Fibroblast of mammary gland (primary cell): ENCODE measurements around the gene HACD4.

Experiments
- DNase-seq: peaks from one replicate; pipeline ENCODE4 v3.0.0-alpha.2; 2010; ENCODE audit warnings: low read depth
- H3K4me3 ChIP-seq: 2 replicates; pipeline ENCODE4 v1.5.1; 2011; ENCODE audit warnings: low read depth, mild to moderate bottlenecking, low read length, moderate library complexity; ENCODE audit not compliant: control insufficient read depth
- TF ChIP-seq, protein P1 (sequence below): conservative IDR thresholded peaks from 2 replicates; pipeline ENCODE4 v1.5.1; 2011; ENCODE audit warnings: low read depth, low read length, inconsistent platforms; ENCODE audit not compliant: control insufficient read depth, insufficient read depth

Gene HACD4

DNA sequence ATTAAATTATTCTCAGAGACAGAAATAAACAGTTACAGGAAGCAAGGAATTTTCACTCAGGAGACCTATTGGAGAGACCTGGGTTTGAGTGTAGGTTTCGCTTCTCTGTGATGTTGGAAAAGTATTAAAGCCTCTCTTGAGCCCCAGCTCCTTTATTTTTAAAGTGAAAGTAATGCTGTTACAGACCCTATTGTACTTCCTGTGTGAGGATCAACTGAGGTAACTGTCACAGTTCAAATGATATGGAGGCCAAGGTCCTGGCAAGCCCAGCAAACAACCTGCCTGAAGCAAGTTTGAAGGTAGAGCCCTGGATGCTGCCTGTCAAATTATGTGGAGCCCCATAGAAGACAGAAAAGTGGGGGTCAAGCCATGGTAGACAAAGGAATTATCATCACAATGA lies 7.9 kb upstream of the HACD4 start:
- TF ChIP-seq, protein P1, sequence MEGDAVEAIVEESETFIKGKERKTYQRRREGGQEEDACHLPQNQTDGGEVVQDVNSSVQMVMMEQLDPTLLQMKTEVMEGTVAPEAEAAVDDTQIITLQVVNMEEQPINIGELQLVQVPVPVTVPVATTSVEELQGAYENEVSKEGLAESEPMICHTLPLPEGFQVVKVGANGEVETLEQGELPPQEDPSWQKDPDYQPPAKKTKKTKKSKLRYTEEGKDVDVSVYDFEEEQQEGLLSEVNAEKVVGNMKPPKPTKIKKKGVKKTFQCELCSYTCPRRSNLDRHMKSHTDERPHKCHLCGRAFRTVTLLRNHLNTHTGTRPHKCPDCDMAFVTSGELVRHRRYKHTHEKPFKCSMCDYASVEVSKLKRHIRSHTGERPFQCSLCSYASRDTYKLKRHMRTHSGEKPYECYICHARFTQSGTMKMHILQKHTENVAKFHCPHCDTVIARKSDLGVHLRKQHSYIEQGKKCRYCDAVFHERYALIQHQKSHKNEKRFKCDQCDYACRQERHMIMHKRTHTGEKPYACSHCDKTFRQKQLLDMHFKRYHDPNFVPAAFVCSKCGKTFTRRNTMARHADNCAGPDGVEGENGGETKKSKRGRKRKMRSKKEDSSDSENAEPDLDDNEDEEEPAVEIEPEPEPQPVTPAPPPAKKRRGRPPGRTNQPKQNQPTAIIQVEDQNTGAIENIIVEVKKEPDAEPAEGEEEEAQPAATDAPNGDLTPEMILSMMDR, result no peak
- no peak for DNase-seq
- H3K4me3 ChIP-seq, result no peak overlapping the region

DNA sequence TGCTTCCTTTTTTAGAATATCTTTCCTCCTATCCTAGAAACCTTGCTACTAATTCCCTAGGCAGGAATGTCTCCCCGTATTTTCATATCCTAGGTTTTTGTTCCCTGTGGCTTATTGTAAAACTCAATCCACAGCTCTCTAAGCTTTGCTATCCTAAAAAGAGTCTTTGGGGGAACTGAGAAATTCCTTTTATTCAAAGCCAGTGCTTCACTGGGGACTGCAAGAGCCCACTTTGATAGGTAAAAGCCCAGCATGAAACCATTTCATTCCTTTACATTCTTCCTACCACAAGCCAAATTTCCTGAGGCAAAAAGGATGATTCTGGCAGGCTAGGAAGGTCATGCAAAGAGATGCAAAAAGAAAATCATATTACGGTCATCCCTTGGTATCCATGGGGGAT lies 5.8 kb upstream of the HACD4 start:
- TF ChIP-seq, protein P1, result no peak
- DNase-seq, result no peak
- H3K4me3 ChIP-seq, result no peak overlapping the region

DNA sequence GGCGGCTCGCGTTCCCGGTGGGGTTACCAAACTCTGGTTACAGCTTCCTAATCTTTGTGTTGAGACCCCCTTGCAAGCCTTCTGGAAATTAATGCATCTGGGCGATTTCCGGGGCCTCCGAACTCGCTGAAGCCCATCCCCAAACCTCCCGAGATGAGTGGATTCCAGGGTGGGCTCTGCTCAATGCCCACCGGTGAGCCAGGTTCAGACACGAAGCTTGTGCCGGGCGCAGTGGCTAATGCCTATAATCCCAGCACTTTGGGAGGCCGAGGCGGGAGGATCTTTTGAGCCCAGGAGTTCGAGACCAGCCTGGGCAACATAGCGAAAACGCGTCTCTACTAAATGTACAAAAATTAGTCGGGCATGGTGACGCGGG lies 356 bp upstream of the HACD4 start:
- H3K4me3 ChIP-seq, result peak overlapping the region; percentile 69
- no peak for DNase-seq
- TF ChIP-seq, protein P1, result no peak

DNA sequence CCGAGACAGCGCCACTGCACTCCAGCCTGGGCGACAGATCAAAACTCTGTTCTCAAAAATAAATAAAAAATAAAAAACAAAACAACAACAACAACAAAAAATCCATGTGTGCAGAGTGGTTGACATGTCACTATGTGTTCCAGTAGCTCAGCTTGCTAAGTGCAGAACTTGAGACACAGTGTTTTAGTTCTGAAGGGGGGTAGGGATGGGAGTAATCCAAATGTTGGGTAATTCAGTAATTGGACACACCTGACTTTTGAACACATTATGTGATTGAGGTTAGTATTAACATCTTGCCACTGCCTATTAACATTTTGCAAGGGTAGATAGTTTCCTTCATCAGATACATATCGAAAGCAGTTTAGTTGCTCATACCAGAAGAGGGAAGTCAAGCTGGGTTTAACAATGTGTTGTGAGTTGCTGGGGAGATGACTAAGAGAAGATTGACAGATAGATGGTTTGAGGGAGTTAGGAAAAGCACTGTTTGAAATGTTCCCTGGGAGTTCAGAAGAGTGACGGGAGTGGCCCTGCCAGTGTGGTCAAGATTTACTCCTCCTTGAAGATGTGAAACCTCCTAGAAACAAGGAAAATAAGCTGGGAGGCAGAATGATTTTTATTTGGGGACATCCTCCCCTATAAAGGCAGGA lies 928 bp downstream of the HACD4 start:
- DNase-seq, result peak; percentile 52
- H3K4me3 ChIP-seq, result peak overlapping the region; percentile 69
- TF ChIP-seq, protein P1, result no peak

DNA sequence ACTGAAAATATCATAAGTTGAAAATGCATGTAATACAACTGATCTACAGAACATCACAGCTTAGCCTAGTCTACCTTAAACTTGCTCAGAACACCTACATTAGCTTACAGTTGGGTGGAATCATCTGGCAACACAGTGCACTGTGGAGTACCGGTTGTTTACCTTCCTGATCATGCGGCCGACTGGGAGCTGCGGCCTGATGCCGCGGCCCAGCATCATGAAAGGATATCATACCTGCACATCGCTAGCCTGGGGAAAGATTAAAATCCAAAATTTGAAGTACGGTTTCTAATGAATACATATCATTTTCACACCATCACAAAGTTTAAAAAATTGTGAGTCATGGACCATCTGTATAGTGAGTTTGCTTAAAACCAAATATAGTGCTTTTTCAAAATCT lies 1.8 kb downstream of the HACD4 start:
- no peak for DNase-seq
- no peak overlapping the region for H3K4me3 ChIP-seq
- TF ChIP-seq, protein P1, result no peak

DNA sequence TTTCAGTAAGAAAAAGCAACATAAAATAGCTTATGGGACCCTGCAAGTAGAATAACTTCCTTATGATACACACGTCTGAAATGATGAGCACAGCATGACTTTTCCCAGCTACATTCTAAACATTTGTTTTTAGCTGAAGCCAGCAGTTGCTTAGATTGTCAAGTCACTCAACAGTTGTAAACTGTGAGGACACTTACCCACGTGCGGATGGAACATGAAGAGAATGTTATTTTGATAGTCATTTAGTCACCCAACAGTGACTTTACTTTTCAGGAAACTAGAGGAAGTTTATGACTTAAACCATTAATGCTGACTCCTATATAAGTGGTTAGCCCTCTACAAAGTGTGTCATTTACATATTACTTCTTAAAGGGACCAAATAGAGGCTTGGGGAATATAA lies 3.0 kb downstream of the HACD4 start:
- TF ChIP-seq, protein P1, result no peak
- peak; percentile 16 for DNase-seq
- no peak overlapping the region for H3K4me3 ChIP-seq

DNA sequence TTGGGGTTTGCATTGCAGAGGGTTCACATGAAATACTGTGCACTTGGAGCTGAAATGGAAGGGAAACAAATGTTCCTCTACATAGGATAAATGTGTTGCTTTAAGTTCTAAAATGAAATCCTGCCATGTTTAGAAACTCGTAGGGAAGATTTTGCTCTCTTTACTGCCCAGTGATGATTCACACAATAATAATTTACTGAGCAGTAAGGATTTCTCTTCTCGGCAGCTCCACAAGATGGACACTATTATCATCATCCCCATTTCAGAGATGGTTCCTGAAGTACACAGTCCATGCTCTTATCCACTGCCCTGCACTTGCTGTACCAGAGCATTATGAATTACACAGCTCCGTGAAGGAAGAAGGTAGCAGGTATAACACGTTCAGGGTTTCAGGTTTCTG lies 4.1 kb downstream of the HACD4 start:
- TF ChIP-seq, protein P1, result no peak
- peak; percentile 25 for DNase-seq

More for the DNA sequence above, 4.1 kb downstream of the HACD4 start:
- no peak overlapping the region for H3K4me3 ChIP-seq
